ENCODE measurements around the gene ATXN2L.
"Not testable (repeated sequence)": the region's sequence is repeated elsewhere in the genome, so short reads cannot be mapped to it uniquely, and the experiment has no call there.

ATXN2L gene

DNA sequence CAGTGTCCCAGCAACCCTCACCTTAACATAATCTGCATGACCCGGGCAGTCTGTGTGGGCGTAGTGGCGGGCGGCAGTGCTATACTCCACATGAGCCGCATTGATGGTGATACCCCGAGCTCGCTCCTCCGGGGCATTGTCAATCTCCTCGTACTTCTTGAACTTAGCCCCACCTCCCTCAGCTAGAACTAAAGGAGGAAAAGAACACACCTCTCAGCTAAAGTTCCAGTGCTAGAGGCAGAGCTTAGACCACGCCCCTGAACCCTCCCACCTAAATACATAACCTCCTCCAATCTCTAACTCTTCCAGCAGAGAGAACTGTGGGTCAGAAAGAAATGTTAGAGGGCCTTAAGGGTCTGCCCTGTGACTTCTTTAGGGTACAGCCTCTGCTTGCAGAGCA, 22.5 kb downstream of the ATXN2L start:
- Mint-ChIP-seq H3K4me3 (peak overlapping the region; percentile 91), H3K4me1 (ENCODE audit: low read depth) (peaks cover 16% of the 10 kb centered on the region), H3K27me3 (ENCODE audit: low read depth) (no peaks in the 10 kb centered on the region), H3K9me3 (no peaks in the 10 kb centered on the region), H3K36me3 (ENCODE audit: low read depth) (peaks cover 37% of the 10 kb centered on the region), H3K27ac (peak overlapping the region; percentile 97)
- DNase-seq (ENCODE audit: low spot score), result peak; percentile 43

DNA sequence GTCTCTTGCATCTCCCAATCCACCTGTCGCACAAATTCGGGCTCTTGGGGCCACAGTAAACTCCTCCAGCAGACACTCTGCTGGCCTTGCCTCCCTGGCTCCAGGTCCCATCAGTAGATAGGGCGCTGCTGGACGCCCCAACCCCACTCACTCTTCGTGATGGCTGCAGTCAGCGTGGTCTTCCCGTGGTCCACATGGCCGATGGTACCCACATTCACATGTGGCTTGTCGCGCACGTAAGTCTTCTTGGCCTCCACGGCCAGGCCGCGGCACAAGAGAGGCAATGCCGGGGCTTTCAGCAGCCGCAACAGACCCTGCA, 22.9 kb downstream of the ATXN2L start:
- Mint-ChIP-seq H3K4me1 (ENCODE audit: low read depth) (peaks cover 16% of the 10 kb centered on the region), H3K36me3 (ENCODE audit: low read depth) (peaks cover 37% of the 10 kb centered on the region), H3K27me3 (ENCODE audit: low read depth) (no peaks in the 10 kb centered on the region), H3K4me3 (peak overlapping the region; percentile 91), H3K9me3 (no peaks in the 10 kb centered on the region), H3K27ac (peak overlapping the region; percentile 97)
- DNase-seq (ENCODE audit: low spot score), result no peak

- DNase-seq (ENCODE audit: low spot score), result peak; percentile 98
- Mint-ChIP-seq H3K27me3 (ENCODE audit: low read depth) (no peaks in the 10 kb centered on the region), H3K4me3 (peak within 1 kb of the TSS; percentile 91), H3K27ac (peak within 1 kb of the TSS; percentile 97), H3K4me1 (ENCODE audit: low read depth) (peaks cover 16% of the 10 kb centered on the region), H3K36me3 (ENCODE audit: low read depth) (peaks cover 35% of the 10 kb centered on the region), H3K9me3 (no peaks in the 10 kb centered on the region)
Measured at GRCh38 chr16:28846080-28846932, 23.5 kb downstream of the ATXN2L start, which contains the start of gene TUFM. TUFM (minus strand) TSS chr16:28846348; CDS start chr16:28846269, 79 bp downstream.

DNA sequence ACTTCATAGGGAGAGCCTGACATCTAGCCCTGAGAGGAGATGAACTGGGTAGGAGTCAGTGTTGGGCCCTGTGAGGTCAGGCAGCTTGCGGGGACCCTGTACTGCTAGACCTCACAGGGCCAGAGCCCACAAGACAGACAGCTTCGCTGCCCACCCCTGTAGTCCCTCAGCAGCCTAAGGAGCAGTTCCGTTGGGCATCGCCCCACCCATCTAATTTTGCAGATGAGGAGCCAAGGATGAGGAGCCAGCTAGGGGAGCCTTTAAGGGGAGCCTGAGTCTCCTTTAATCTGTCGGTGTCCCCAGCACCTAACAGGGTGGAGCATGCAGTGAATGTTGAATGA, 24.1 kb downstream of the ATXN2L start:
- H3K36me3 Mint-ChIP-seq (ENCODE audit: low read depth), result peaks cover 33% of the 10 kb centered on the region
- H3K27me3 Mint-ChIP-seq (ENCODE audit: low read depth), result no peaks in the 10 kb centered on the region
- DNase-seq (ENCODE audit: low spot score), result peak; percentile 22
- H3K27ac Mint-ChIP-seq, result peak overlapping the region; percentile 97
- H3K9me3 Mint-ChIP-seq, result no peaks in the 10 kb centered on the region
- peaks cover 16% of the 10 kb centered on the region for H3K4me1 Mint-ChIP-seq (ENCODE audit: low read depth)
- peak overlapping the region; percentile 91 for H3K4me3 Mint-ChIP-seq

DNA sequence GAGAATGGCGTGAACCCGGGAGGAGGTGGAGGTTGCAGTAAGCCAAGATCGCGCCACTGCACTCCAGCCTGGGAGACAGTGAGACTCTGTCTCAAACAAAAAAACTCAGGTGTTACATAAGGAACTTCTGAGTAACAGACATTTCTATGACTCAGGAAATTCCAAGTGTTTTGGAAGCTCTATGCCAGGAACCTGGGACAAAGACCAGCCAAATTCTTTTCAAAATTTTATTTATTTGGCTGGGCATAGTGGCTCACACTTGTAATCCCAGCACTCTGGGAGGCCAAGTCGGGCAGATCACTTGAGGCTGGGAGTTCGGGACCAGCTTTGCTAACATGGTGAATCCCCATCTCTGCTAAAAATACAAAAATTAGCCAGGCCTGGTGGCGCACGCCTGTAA, 35.6 kb downstream of the ATXN2L start:
- no peak overlapping the region for H3K27ac Mint-ChIP-seq
- no peaks in the 10 kb centered on the region for H3K27me3 Mint-ChIP-seq (ENCODE audit: low read depth)
- H3K36me3 Mint-ChIP-seq (ENCODE audit: low read depth), result peaks cover 4% of the 10 kb centered on the region
- DNase-seq (ENCODE audit: low spot score), result no peak
- no peaks in the 10 kb centered on the region for H3K9me3 Mint-ChIP-seq
- peaks cover 9% of the 10 kb centered on the region for H3K4me1 Mint-ChIP-seq (ENCODE audit: low read depth)
- no peak overlapping the region for H3K4me3 Mint-ChIP-seq

DNA sequence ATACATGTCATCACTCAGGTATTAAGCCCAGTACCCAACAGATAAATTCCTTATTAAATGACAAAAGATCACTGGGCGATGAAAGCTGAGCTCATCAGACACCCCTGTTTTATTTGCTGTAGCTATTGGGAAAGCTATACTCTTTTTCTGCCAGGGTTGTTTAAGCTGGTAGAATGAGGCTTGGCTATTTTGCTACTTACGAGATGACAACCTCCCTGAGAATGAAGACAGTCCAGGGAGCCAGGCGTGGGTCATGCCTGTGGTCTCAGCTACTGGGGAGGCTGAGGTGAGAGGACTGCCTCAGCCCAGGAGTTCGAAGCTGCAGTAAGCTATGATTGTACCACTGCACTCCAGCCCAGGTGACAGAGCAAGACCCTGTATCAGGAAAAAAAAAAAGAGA, 36.5 kb downstream of the ATXN2L start:
- peaks cover 9% of the 10 kb centered on the region for H3K4me1 Mint-ChIP-seq (ENCODE audit: low read depth)
- DNase-seq (ENCODE audit: low spot score), result no peak
- H3K27me3 Mint-ChIP-seq (ENCODE audit: low read depth), result no peaks in the 10 kb centered on the region
- no peak overlapping the region for H3K27ac Mint-ChIP-seq
- H3K4me3 Mint-ChIP-seq, result no peak overlapping the region
- peaks cover 5% of the 10 kb centered on the region for H3K36me3 Mint-ChIP-seq (ENCODE audit: low read depth)
- no peaks in the 10 kb centered on the region for H3K9me3 Mint-ChIP-seq

DNA sequence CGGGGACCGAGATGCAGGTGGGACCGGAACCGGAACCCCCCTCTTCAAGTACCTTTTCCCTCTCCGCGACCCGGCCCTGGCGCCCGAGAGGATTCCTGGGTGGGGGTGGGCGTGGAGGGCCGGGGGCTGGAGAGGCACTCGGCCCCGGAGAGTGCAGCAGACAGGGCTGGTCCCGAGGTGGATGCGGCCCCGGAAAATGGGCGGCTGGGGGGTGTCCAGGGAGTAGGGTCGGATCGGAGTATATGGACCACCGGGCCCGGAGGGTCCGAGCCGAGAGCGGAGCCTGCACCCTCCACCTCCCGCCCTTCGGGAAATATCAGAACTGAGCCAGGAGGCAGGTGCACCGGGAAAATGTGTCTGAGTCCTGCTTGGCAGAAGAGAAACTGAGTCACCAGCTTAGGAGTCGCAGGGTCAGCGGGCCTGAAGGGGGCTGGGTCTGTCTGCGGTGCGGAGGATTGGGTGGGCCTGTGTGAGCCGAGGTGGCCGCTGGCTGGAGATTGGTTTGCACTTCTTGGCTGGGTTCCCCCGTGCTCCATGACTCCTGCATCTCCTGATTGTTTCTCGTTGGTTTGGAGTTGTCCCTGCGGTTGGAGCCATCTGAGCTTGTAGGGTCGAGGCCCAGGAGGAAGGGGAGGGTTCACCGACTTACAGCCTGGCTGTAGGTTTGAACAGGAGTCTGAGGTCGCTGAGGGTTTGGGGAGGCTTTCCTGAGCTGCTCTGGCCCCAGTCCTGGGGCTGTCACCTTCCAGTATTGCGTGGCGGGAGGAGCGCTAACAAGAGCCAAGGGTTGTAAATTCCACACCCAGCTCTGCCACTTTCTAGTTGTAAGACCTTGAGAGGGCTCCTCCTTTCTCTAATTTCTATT, 41.4 kb downstream of the ATXN2L start:
- peaks cover 13% of the 10 kb centered on the region for H3K36me3 Mint-ChIP-seq (ENCODE audit: low read depth)
- H3K27me3 Mint-ChIP-seq (ENCODE audit: low read depth), result no peaks in the 10 kb centered on the region

DNA sequence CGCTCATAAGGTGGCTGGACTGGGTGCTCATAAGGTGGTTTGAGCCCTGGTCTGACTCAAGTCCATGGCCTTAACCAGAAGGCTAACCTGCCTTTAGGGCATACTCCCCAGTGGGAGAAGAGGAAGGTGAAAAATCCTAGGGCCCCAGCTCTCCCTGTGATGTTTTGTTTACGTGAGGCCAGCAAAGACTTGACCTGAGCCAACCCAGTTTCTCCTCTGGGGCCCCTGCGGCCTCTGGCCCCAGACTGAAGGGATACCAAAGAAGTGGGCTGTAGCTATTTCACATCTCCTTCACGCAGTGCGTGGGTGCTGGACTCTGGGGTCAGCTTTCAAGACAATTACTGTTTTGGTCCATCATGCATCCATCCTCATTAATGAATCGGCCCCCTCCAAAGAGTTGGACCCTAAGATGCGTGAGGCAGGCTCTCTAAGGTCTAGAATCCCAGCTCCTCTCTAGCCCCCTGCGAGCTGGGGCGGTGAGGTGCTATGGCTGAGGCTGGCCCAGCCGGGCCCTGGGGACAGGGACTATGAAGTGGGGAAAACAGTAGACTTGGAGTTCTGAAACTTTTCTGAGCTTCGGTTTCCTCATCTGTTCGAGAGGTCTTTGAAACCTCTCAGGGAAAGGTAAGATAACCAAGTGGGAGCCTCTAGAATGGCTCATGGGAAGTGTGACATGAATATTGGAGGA, 42.3 kb downstream of the ATXN2L start:
- no peaks in the 10 kb centered on the region for H3K27me3 Mint-ChIP-seq (ENCODE audit: low read depth)
- H3K36me3 Mint-ChIP-seq (ENCODE audit: low read depth), result peaks cover 16% of the 10 kb centered on the region
- H3K9me3 Mint-ChIP-seq, result no peaks in the 10 kb centered on the region
- peaks cover 21% of the 10 kb centered on the region for H3K4me1 Mint-ChIP-seq (ENCODE audit: low read depth)
- H3K27ac Mint-ChIP-seq, result no peak overlapping the region
- DNase-seq (ENCODE audit: low spot score), result no peak
- peak overlapping the region; percentile 98 for H3K4me3 Mint-ChIP-seq

More for the DNA sequence above, 41.4 kb downstream of the ATXN2L start:
- H3K4me3 Mint-ChIP-seq, result peak overlapping the region; percentile 98
- peaks cover 21% of the 10 kb centered on the region for H3K4me1 Mint-ChIP-seq (ENCODE audit: low read depth)
- H3K27ac Mint-ChIP-seq, result peak overlapping the region; percentile 97
- H3K9me3 Mint-ChIP-seq, result no peaks in the 10 kb centered on the region
- no peak for DNase-seq (ENCODE audit: low spot score)

- no peak for DNase-seq (ENCODE audit: low spot score)
- Mint-ChIP-seq H3K4me3 (no peak overlapping the region), H3K9me3 (no peaks in the 10 kb centered on the region), H3K4me1 (ENCODE audit: low read depth) (peaks cover 21% of the 10 kb centered on the region), H3K27ac (no peak overlapping the region), H3K36me3 (ENCODE audit: low read depth) (peaks cover 21% of the 10 kb centered on the region), H3K27me3 (ENCODE audit: low read depth) (no peaks in the 10 kb centered on the region)
Measured at GRCh38 chr16:28865722-28866453, 43.1 kb downstream of the ATXN2L start.

DNA sequence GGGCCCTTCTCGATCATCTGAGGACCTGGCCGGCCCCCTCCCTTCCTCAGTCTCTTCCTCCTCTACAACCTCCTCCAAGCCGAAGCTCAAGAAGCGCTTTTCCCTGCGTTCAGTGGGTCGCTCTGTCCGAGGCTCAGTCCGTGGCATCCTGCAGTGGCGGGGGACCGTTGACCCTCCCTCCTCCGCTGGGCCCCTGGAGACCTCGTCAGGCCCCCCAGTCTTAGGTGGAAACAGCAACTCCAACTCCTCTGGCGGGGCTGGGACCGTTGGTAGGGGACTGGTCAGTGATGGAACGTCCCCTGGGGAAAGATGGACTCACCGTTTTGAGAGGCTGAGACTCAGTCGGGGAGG, 43.6 kb downstream of the ATXN2L start:
- no peak overlapping the region for H3K27ac Mint-ChIP-seq
- no peaks in the 10 kb centered on the region for H3K27me3 Mint-ChIP-seq (ENCODE audit: low read depth)
- H3K4me3 Mint-ChIP-seq, result peak overlapping the region; percentile 32
- no peak for DNase-seq (ENCODE audit: low spot score)
- peaks cover 21% of the 10 kb centered on the region for H3K36me3 Mint-ChIP-seq (ENCODE audit: low read depth)
- H3K9me3 Mint-ChIP-seq, result no peaks in the 10 kb centered on the region
- H3K4me1 Mint-ChIP-seq (ENCODE audit: low read depth), result peaks cover 21% of the 10 kb centered on the region

- H3K4me3 Mint-ChIP-seq, result no peak overlapping the region
- H3K27me3 Mint-ChIP-seq (ENCODE audit: low read depth), result no peaks in the 10 kb centered on the region
- peaks cover 14% of the 10 kb centered on the region for H3K4me1 Mint-ChIP-seq (ENCODE audit: low read depth)
- no peak for DNase-seq (ENCODE audit: low spot score)
- H3K36me3 Mint-ChIP-seq (ENCODE audit: low read depth), result peaks cover 21% of the 10 kb centered on the region
- no peaks in the 10 kb centered on the region for H3K9me3 Mint-ChIP-seq
- H3K27ac Mint-ChIP-seq, result no peak overlapping the region
Measured at GRCh38 chr16:28867241-28867640, 44.4 kb downstream of the ATXN2L start.

- H3K36me3 Mint-ChIP-seq (ENCODE audit: low read depth), result peaks cover 21% of the 10 kb centered on the region
- H3K9me3 Mint-ChIP-seq; H3K4me3 Mint-ChIP-seq; DNase-seq (ENCODE audit: low spot score); H3K27ac Mint-ChIP-seq; H3K27me3 Mint-ChIP-seq (ENCODE audit: low read depth): not testable (repeated sequence)
- peaks cover 14% of the 10 kb centered on the region for H3K4me1 Mint-ChIP-seq (ENCODE audit: low read depth)
Measured at GRCh38 chr16:28867646-28868045, 44.8 kb downstream of the ATXN2L start.

DNA sequence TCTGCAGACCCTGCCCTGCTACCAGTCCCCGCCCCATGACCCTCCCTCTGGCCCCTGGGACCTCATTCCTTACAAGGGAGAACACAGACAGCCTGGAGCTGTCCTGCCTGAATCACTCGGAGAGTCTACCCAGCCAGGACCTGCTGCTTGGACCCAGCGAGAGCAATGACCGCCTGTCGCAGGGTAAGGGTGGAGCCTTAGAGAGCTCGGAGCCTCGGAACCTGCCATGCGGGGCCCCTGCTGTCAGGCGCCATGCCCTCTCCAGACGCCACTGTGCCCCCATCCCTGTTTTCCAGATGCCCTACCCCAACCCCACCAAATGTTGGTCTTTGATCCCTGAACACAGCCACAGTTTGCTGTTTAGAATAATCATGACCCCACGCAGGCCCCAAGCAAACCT, 46.4 kb downstream of the ATXN2L start:
- Mint-ChIP-seq H3K36me3 (ENCODE audit: low read depth) (peaks cover 16% of the 10 kb centered on the region), H3K27me3 (ENCODE audit: low read depth) (no peaks in the 10 kb centered on the region), H3K4me1 (ENCODE audit: low read depth) (peaks cover 12% of the 10 kb centered on the region), H3K9me3 (no peaks in the 10 kb centered on the region), H3K27ac (no peak overlapping the region), H3K4me3 (no peak overlapping the region)
- no peak for DNase-seq (ENCODE audit: low spot score)
